A673 (cell line): ENCODE measurements around the gene CACNA2D3. TPM values are rescaled to one million over a fixed set of nuclear protein-coding genes. Genes with fewer than 3 reads are reported as not detected.

Experiments used
- BruUV-seq: library from RNA; stranded (reverse); fragments of 400-500 nt; replicated peaks from 2 replicates; lab custom pipeline; 2021; lab: Mats Ljungman, UMichigan
- CTCF ChIA-PET: fragments of 300-600 bp; sonication (Branson Sonifier 250); formaldehyde crosslinking; loops from one replicate; lab custom pipeline; 2022; ENCODE audit warnings: antibody characterized with exemption; lab: Charles Lee
- POLR2A ChIA-PET: fragments of 300-600 bp; sonication (Branson Sonifier 250); formaldehyde crosslinking; loops from one replicate; lab custom pipeline; 2022; ENCODE audit warnings: antibody characterized with exemption; ENCODE audit not compliant: low non-redundant PET; lab: Charles Lee
- DNase-seq: peaks from one replicate; pipeline ENCODE4 v3.0.0-alpha.2; 2015; ENCODE audit warnings: low spot score
- H3K27ac ChIP-seq: fragments of 200-600 bp; sonication (generic); 2 replicates; pipeline ENCODE4 v1.5.1; 2016; ENCODE audit warnings: mixed run types, low read depth, mild to moderate bottlenecking, mixed read lengths, antibody characterized with exemption, low read length; ENCODE audit not compliant: poor library complexity, severe bottlenecking
- H3K27me3 ChIP-seq: fragments of 200-600 bp; sonication (generic); replicated peaks from 2 replicates; pipeline ENCODE4 v1.6.1; 2017; ENCODE audit warnings: mixed run types, low read depth, mild to moderate bottlenecking, mixed read lengths, antibody characterized with exemption, low read length; ENCODE audit not compliant: insufficient read depth, poor library complexity
- H3K36me3 ChIP-seq: fragments of 200-600 bp; sonication (generic); 2 replicates; pipeline ENCODE4 v1.6.1; 2016; ENCODE audit warnings: mixed run types, mild to moderate bottlenecking, mixed read lengths, antibody characterized with exemption, low read length; ENCODE audit not compliant: insufficient read depth, poor library complexity, severe bottlenecking
- H3K4me1 ChIP-seq: fragments of 200-600 bp; sonication (generic); 2 replicates; pipeline ENCODE4 v1.6.1; 2017; ENCODE audit warnings: mixed run types, mild to moderate bottlenecking, mixed read lengths, antibody characterized with exemption, low read length; ENCODE audit not compliant: insufficient read depth, poor library complexity, severe bottlenecking
- H3K4me3 ChIP-seq: fragments of 200-600 bp; sonication (generic); 2 replicates; pipeline ENCODE4 v1.5.1; 2016; ENCODE audit warnings: low read depth, mixed run types, mild to moderate bottlenecking, mixed read lengths, low read length; ENCODE audit not compliant: poor library complexity, severe bottlenecking
- H3K9me3 ChIP-seq: fragments of 200-600 bp; sonication (generic); 2 replicates; pipeline ENCODE4 v1.6.1; 2016; ENCODE audit warnings: mixed run types, low read depth, mild to moderate bottlenecking, mixed read lengths, antibody characterized with exemption, low read length; ENCODE audit not compliant: poor library complexity, severe bottlenecking
- EZH2 ChIP-seq: fragments of 200-600 bp; sonication (generic); IDR thresholded peaks from 2 replicates; pipeline ENCODE4 v1.6.1; 2017; ENCODE audit warnings: borderline replicate concordance, low read depth, mild to moderate bottlenecking, mixed read lengths, antibody characterized with exemption, low read length; ENCODE audit not compliant: poor library complexity, severe bottlenecking
- intact Hi-C: fragments of 100-400 bp; cut with micrococcal nuclease; formaldehyde crosslinking; loops from one replicate; pipeline ENCODE4 v1.10.0; 2022; ENCODE audit not compliant: unreplicated experiment
- total RNA-seq: library from RNA; stranded (reverse); gene quantifications from 2 replicates; pipeline ENCODE4 v1.2.3, GENCODE V29; 2021
- TF ChIP-seq, protein P1 (sequence below): fragments of 300-800, 200-600 bp; sonication (generic); conservative IDR thresholded peaks from 2 replicates; pipeline ENCODE4 v1.5.1; 2017; ENCODE audit warnings: low read depth, mild to moderate bottlenecking, antibody characterized with exemption, low read length, moderate library complexity, mixed read lengths

The CACNA2D3 gene
- total RNA-seq, 1 experiment from 2014 or later: not detected

DNA sequence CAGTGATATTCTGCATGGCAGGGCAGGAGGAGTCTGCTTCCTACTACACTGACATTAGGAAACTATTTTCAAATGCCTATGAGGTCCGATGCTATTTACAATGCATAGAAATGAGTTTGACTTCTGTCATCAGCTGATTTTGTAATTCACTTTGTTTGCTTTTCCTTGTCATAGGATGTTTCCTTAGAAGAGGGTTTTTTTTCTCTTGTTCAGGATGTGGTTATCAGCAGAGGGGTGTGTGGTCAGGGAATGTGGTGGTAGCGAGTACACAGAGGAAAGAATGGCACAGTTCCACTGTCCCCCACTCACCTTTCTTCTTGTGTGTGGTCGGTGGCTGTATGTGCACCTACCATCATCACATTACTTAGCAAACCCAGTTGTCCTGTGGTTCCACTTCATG lies 574.0 kb downstream of the CACNA2D3 start:
- intact Hi-C loops: no loop called here
- no TSS peak for BruUV-seq
- POLR2A ChIA-PET: no interaction called here

DNA sequence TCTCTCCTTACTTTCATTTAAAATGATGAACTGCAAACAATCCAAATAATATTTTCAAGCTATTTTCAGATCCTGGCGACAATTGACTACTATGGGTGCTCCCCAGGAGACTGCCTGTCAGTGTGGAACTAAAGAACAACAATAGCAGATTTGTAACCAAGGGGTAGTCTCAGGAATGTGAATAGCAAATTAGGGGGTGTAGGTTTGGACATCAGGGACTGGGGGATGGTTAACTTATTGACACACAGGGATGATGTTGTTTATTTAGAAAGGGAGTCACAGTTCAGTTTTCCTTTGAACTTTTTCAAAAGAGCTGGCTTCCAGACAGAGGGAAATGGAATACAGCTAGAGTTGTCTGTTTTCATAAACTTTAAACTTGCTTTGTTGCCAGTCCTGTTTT lies 575.7 kb downstream of the CACNA2D3 start:
- ChIA-PET CTCF (no interaction called here), POLR2A (no interaction called here)
- DNase-seq: no peak
- H3K9me3 ChIP-seq: no peaks in the 10 kb centered on the region
- H3K27me3 ChIP-seq: no peaks in the 10 kb centered on the region
- no TSS peak for BruUV-seq
- no peaks in the 10 kb centered on the region for H3K36me3 ChIP-seq
- H3K4me1 ChIP-seq: no peaks in the 10 kb centered on the region
- no peak overlapping the region for H3K4me3 ChIP-seq
- H3K27ac ChIP-seq: no peak overlapping the region
- intact Hi-C loops: no loop called here
- TF ChIP-seq, protein P1, sequence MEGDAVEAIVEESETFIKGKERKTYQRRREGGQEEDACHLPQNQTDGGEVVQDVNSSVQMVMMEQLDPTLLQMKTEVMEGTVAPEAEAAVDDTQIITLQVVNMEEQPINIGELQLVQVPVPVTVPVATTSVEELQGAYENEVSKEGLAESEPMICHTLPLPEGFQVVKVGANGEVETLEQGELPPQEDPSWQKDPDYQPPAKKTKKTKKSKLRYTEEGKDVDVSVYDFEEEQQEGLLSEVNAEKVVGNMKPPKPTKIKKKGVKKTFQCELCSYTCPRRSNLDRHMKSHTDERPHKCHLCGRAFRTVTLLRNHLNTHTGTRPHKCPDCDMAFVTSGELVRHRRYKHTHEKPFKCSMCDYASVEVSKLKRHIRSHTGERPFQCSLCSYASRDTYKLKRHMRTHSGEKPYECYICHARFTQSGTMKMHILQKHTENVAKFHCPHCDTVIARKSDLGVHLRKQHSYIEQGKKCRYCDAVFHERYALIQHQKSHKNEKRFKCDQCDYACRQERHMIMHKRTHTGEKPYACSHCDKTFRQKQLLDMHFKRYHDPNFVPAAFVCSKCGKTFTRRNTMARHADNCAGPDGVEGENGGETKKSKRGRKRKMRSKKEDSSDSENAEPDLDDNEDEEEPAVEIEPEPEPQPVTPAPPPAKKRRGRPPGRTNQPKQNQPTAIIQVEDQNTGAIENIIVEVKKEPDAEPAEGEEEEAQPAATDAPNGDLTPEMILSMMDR: no peak
- no peak for TF ChIP-seq EZH2

More for the DNA sequence above, 574.0 kb downstream of the CACNA2D3 start:
- H3K27me3 ChIP-seq: no peaks in the 10 kb centered on the region
- CTCF ChIA-PET: no interaction called here
- no peak overlapping the region for H3K27ac ChIP-seq
- no peaks in the 10 kb centered on the region for H3K4me1 ChIP-seq
- H3K4me3 ChIP-seq: no peak overlapping the region
- no peaks in the 10 kb centered on the region for H3K36me3 ChIP-seq
- no peak for DNase-seq
- no peaks in the 10 kb centered on the region for H3K9me3 ChIP-seq
- TF ChIP-seq EZH2: no peak
- TF ChIP-seq, protein P1: no peak

DNA sequence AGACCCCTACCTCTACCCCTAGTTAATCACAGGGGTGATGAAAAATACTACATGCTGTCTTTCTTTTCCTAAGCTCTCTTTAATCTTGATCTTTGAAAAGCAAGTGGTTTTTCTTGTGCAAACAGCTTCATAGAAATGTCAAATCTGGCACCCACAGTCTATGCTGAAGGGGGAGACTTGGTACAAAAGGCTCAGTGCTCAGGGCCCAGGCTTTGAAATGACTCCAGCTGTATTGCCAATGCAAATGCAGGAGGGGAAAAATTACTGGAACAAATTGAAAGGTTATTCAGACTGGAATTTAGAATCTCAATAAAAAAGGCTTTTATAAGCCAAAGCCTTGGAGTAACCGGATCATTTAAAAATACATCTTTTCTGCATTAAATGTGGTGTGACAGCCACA lies 581.6 kb downstream of the CACNA2D3 start:
- Histone ChIP-seq H3K9me3 (no peaks in the 10 kb centered on the region), H3K36me3 (no peaks in the 10 kb centered on the region), H3K27me3 (no peaks in the 10 kb centered on the region), H3K27ac (no peak overlapping the region), H3K4me1 (no peaks in the 10 kb centered on the region), H3K4me3 (no peak overlapping the region)
- TF ChIP-seq, protein P1: no peak
- TF ChIP-seq EZH2: no peak
- peak; percentile 4 for DNase-seq
- CTCF ChIA-PET: no interaction called here
- POLR2A ChIA-PET: no interaction called here
- intact Hi-C loops: no loop called here
- no TSS peak for BruUV-seq
